WERI-Rb-1 (cell line): ENCODE results near the gene G6PC2.

ENCODE experiments used
- DNase-seq: peaks from one replicate; pipeline ENCODE4 v3.0.0-alpha.2; 2020
- H3K27ac ChIP-seq: fragments of 250-450 bp; sonication (Bioruptor Pico); 2 replicates; pipeline ENCODE4 v1.5.1; 2020; ENCODE audit warnings: mild to moderate bottlenecking, moderate library complexity
- H3K27me3 ChIP-seq: fragments of 250-450 bp; sonication (Bioruptor Pico); 2 replicates; pipeline ENCODE4 v1.5.1; 2021; ENCODE audit warnings: mild to moderate bottlenecking, low read depth, moderate library complexity; ENCODE audit not compliant: insufficient read depth, severe bottlenecking
- H3K36me3 ChIP-seq: fragments of 250-450 bp; sonication (Bioruptor Pico); 2 replicates; pipeline ENCODE4 v1.5.1; 2020; ENCODE audit warnings: mild to moderate bottlenecking, moderate library complexity
- H3K4me3 ChIP-seq: 2 replicates; pipeline ENCODE4 v1.5.1; 2011; ENCODE audit warnings: low read depth, mild to moderate bottlenecking, control low read depth, low read length
- H3K9me3 ChIP-seq: fragments of 250-450 bp; sonication (Bioruptor Pico); 2 replicates; pipeline ENCODE4 v1.5.1; 2021; ENCODE audit warnings: mild to moderate bottlenecking, moderate library complexity; ENCODE audit not compliant: severe bottlenecking
- CTCF ChIP-seq: IDR thresholded peaks from 2 replicates; pipeline ENCODE4 v1.5.1; 2011; ENCODE audit warnings: low read depth, mild to moderate bottlenecking, control low read depth, inconsistent platforms, low read length

G6PC2 gene

GRCh38 chr2:168912466-168912865, 11.4 kb downstream of the G6PC2 start:
- no peaks in the 10 kb centered on the region for H3K27me3 ChIP-seq
- H3K27ac ChIP-seq, result no peak overlapping the region
- H3K9me3 ChIP-seq, result no peaks in the 10 kb centered on the region
- H3K36me3 ChIP-seq, result no peaks in the 10 kb centered on the region
- DNase-seq, result no peak
- no peak for TF ChIP-seq CTCF
- no peak overlapping the region for H3K4me3 ChIP-seq

DNA sequence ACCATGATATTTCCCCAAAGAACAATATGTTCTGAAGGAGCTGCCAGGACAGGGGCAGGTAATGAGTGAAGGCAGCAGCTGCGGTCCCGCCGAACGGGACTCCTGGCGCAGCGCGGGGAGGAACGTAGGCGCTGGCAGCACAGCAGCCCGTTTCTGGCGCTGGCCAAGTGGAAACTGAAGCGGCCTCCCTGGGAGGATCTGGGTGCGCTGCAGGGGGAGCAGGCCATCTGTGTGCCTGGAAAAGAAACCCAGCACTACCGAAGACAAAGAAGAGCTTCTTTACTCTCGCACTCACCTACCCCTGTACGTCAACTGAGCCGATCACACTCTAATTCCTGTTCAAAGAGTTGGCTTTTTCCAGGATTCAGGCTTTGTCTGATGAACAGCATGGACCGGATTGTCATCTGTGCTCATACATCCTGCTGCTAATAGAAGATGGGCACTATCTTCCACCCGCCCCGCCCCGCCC, 11.8 kb downstream of the G6PC2 start:
- no peak overlapping the region for H3K27ac ChIP-seq
- H3K36me3 ChIP-seq, result no peaks in the 10 kb centered on the region
- no peak overlapping the region for H3K4me3 ChIP-seq
- TF ChIP-seq CTCF, result no peak
- no peaks in the 10 kb centered on the region for H3K9me3 ChIP-seq
- H3K27me3 ChIP-seq, result no peaks in the 10 kb centered on the region
- DNase-seq, result no peak

DNA sequence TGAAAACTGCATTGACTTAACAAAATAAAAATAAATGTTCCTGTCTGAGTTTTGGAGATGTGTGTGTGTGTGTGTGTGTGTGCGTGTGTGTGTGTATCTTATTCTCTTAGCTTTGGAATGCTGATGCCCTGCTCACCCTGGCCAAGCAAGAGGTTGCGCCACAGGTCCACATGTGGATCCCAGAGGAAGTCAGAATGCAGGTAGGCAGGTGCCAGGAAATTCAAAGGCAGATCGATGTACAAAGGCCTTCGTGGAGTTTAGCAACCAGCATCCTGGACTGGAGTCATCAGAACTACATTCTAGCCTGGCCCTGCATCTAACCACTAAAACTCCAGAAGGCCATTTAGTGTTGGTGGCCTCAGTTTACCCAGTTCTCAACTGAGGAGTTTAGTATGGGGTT, 12.4 kb downstream of the G6PC2 start:
- H3K9me3 ChIP-seq, result no peaks in the 10 kb centered on the region
- no peak overlapping the region for H3K27ac ChIP-seq
- DNase-seq, result no peak
- H3K36me3 ChIP-seq, result no peaks in the 10 kb centered on the region
- no peaks in the 10 kb centered on the region for H3K27me3 ChIP-seq
- no peak overlapping the region for H3K4me3 ChIP-seq
- TF ChIP-seq CTCF, result no peak

- H3K9me3 ChIP-seq, result no peaks in the 10 kb centered on the region
- no peak for DNase-seq
- H3K36me3 ChIP-seq, result no peaks in the 10 kb centered on the region
- TF ChIP-seq CTCF, result no peak
- no peak overlapping the region for H3K4me3 ChIP-seq
- no peaks in the 10 kb centered on the region for H3K27me3 ChIP-seq
- H3K27ac ChIP-seq, result no peak overlapping the region
These were observed 14.6 kb downstream of the G6PC2 start for GRCh38 chr2:168915441-168916330.

GRCh38 chr2:168916331-168916675, 15.2 kb downstream of the G6PC2 start:
- TF ChIP-seq CTCF, result no peak
- DNase-seq, result no peak
- Histone ChIP-seq H3K36me3 (no peaks in the 10 kb centered on the region), H3K27me3 (no peaks in the 10 kb centered on the region), H3K9me3 (no peaks in the 10 kb centered on the region), H3K27ac (no peak overlapping the region), H3K4me3 (no peak overlapping the region)
